Ovary (tissue), 1 donor: ENCODE data around the gene B4GALT3.

ENCODE experiments used
- EP300 ChIP-seq: sonication (generic); formaldehyde crosslinking; IDR thresholded peaks from one replicate; pipeline ENCODE4 v1.6.1; 2017; ENCODE audit warnings: antibody characterized with exemption
- POLR2A ChIP-seq: fragments of 450-650 bp; IDR thresholded peaks from one replicate; pipeline ENCODE4 v1.6.1; 2017; ENCODE audit warnings: antibody characterized with exemption, mild to moderate bottlenecking, moderate library complexity

DNA sequence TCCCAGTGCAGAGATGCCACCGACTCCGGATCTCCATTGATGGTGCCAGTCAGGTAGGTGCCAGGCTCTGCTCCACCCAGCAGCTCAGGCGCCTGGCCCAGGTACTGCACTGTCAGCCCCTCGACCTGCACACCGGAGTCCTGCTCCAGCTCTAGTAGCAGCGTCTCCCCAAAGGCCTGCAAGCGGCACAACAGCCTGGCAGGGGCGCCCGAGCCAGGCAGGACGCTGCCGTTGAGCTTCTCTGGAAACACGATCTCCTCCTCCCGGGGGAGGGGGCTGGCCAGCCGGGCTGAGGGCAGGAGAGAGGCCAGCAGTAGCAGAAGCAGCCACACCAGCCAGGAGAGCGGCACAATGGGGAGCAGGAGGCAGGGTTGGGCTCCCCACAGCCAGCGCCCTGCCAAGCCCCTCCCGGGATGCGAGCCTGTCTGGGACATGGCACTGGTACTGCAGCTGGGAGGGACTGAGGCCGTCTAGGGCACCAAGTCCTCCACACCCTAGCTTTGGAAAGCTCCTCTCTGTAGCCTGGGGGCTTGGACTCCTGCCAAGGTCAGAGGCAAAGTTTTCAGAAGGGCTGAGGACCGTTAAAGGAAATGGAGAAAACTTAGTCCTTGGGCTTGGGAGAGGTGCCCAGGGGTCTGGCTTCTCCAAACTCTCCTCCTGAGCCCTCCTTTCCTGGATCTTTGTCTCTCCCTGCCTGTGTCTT is 21.0 kb upstream of the B4GALT3 start:
- TF ChIP-seq POLR2A (no peak), EP300 (no peak)
